ENCODE data around the gene DNM3.

The DNM3 gene

GRCh38 chr1:171984850-171985485 lies 143.7 kb downstream of the DNM3 start:
- H3K4me3 ChIP-seq (ENCODE audit: low read length) = no peak overlapping the region
- H3K36me3 ChIP-seq (ENCODE audit: control insufficient read depth, insufficient read depth, low read length, severe bottlenecking) = no peaks in the 10 kb centered on the region
- H3K4me1 ChIP-seq (ENCODE audit: control insufficient read depth, insufficient read depth, low read length) = no peaks in the 10 kb centered on the region
- no peaks in the 10 kb centered on the region for H3K27me3 ChIP-seq (replicated peaks; ENCODE audit: control insufficient read depth, insufficient read depth, low read length)
- no peak overlapping the region for H3K9ac ChIP-seq (ENCODE audit: low read length)
- H3K9me3 ChIP-seq (ENCODE audit: control insufficient read depth, low read length) = no peaks in the 10 kb centered on the region
- DNase-seq (ENCODE audit: low read depth) = peak; percentile 81

DNA sequence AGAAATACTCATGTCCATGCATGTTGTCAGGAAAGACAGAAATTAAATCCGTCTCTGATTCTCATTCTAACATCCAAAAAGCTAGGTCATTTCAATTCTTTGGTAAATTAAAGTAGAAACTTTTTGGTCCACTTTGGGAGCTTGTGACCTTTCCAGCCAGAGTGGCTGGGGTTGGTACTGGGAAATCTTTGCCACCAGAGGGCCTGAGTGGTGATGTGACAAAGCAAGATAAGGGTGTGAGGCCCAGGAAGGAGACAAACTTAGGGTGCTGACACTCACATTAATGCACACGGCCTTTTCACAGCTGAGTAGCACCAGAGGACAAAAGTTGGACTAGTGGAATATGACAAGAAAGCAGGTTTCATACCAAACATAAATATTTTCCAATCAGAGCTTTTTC lies 144.3 kb downstream of the DNM3 start:
- peak; percentile 22 for DNase-seq (ENCODE audit: low read depth)
- no peaks in the 10 kb centered on the region for H3K36me3 ChIP-seq (ENCODE audit: control insufficient read depth, insufficient read depth, low read length, severe bottlenecking)
- H3K9me3 ChIP-seq (ENCODE audit: control insufficient read depth, low read length) = no peaks in the 10 kb centered on the region
- no peak overlapping the region for H3K4me3 ChIP-seq (ENCODE audit: low read length)
- H3K27me3 ChIP-seq (replicated peaks; ENCODE audit: control insufficient read depth, insufficient read depth, low read length) = no peaks in the 10 kb centered on the region
- no peaks in the 10 kb centered on the region for H3K4me1 ChIP-seq (ENCODE audit: control insufficient read depth, insufficient read depth, low read length)
- no peak overlapping the region for H3K9ac ChIP-seq (ENCODE audit: low read length)

DNA sequence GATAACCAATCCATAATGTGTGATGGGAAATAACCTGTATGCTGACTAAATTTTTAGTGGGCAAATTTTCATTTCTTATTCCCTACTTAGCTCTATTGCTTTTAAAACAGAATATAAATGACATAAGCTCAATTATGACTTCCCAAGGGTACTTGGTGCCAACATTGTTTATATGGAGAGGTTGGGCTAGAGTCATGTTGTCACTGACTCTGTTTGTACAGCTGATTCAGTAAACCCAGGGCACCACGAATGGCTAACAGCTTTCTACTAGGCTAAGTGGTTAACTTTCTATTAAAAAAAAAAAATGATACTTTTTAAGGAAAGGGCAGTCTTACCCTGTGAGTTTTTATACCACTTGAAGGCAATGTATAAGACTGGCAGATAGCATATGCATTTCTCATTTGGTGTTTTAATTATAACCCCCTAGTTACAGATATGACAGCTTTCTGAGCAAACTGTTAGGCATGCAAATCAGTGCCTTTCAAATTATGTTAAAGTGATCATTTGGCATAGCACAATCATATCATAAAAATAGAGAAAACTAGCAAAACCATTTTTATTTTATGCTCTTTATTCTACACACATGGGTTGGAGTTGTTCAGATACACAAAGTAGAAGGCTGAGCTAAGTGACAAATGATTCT lies 147.1 kb downstream of the DNM3 start:
- Histone ChIP-seq H3K27me3 (replicated peaks; ENCODE audit: control insufficient read depth, insufficient read depth, low read length) (no peaks in the 10 kb centered on the region), H3K4me3 (ENCODE audit: low read length) (no peak overlapping the region), H3K9me3 (ENCODE audit: control insufficient read depth, low read length) (no peaks in the 10 kb centered on the region), H3K36me3 (ENCODE audit: control insufficient read depth, insufficient read depth, low read length, severe bottlenecking) (no peaks in the 10 kb centered on the region), H3K4me1 (ENCODE audit: control insufficient read depth, insufficient read depth, low read length) (no peaks in the 10 kb centered on the region), H3K9ac (ENCODE audit: low read length) (no peak overlapping the region)
- DNase-seq (ENCODE audit: low read depth) = no peak

GRCh38 chr1:171990371-171990770 lies 149.1 kb downstream of the DNM3 start:
- Histone ChIP-seq H3K27me3 (replicated peaks; ENCODE audit: control insufficient read depth, insufficient read depth, low read length) (no peaks in the 10 kb centered on the region), H3K4me3 (ENCODE audit: low read length) (no peak overlapping the region), H3K9ac (ENCODE audit: low read length) (no peak overlapping the region), H3K9me3 (ENCODE audit: control insufficient read depth, low read length) (no peaks in the 10 kb centered on the region), H3K36me3 (ENCODE audit: control insufficient read depth, insufficient read depth, low read length, severe bottlenecking) (no peaks in the 10 kb centered on the region), H3K4me1 (ENCODE audit: control insufficient read depth, insufficient read depth, low read length) (no peaks in the 10 kb centered on the region)
- no peak for DNase-seq (ENCODE audit: low read depth)

DNA sequence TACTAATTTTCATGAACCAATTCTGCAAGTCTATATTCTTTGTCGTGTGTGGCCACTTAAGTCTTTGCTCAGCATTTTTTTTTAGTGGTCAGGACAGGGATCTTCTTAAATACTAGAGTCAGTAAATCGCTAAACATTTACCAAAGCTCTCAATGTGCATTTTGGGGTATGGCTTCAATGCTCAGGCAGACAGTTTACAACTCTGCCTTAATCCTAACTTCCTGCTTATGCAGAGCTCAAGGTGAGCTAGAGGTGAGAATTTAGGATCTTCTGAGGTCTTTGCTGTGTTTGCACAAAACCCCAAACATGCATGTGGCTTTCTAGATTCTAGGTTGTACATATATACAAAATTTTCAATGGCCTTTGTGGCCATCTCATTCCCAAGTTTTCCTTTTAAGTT lies 153.0 kb downstream of the DNM3 start:
- no peaks in the 10 kb centered on the region for H3K27me3 ChIP-seq (replicated peaks; ENCODE audit: control insufficient read depth, insufficient read depth, low read length)
- H3K36me3 ChIP-seq (ENCODE audit: control insufficient read depth, insufficient read depth, low read length, severe bottlenecking) = no peaks in the 10 kb centered on the region
- no peak overlapping the region for H3K4me3 ChIP-seq (ENCODE audit: low read length)
- no peaks in the 10 kb centered on the region for H3K4me1 ChIP-seq (ENCODE audit: control insufficient read depth, insufficient read depth, low read length)
- DNase-seq (ENCODE audit: low read depth) = no peak
- H3K9ac ChIP-seq (ENCODE audit: low read length) = no peak overlapping the region
- no peaks in the 10 kb centered on the region for H3K9me3 ChIP-seq (ENCODE audit: control insufficient read depth, low read length)

DNA sequence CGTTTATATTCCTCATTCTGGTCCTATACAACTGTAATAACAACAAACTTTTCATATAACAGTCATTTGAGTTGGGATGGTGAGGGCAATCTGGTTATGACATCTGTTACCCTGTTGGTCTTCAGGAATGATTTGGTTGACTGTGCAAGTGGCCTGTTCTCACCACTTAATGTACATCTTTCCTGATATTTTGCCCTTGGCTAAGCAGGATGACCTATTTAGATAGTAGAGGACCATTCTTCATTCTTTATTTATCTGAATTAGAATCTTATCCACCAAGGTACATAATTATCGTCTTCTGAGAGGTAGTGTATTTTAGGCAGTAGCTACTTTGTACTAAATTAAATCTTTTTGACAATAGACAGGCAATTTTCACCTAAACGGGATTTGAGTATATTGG lies 154.3 kb downstream of the DNM3 start:
- no peaks in the 10 kb centered on the region for H3K4me1 ChIP-seq (ENCODE audit: control insufficient read depth, insufficient read depth, low read length)
- H3K36me3 ChIP-seq (ENCODE audit: control insufficient read depth, insufficient read depth, low read length, severe bottlenecking) = no peaks in the 10 kb centered on the region
- H3K9ac ChIP-seq (ENCODE audit: low read length) = no peak overlapping the region
- no peaks in the 10 kb centered on the region for H3K27me3 ChIP-seq (replicated peaks; ENCODE audit: control insufficient read depth, insufficient read depth, low read length)
- no peak for DNase-seq (ENCODE audit: low read depth)
- H3K9me3 ChIP-seq (ENCODE audit: control insufficient read depth, low read length) = no peaks in the 10 kb centered on the region
- H3K4me3 ChIP-seq (ENCODE audit: low read length) = no peak overlapping the region

DNA sequence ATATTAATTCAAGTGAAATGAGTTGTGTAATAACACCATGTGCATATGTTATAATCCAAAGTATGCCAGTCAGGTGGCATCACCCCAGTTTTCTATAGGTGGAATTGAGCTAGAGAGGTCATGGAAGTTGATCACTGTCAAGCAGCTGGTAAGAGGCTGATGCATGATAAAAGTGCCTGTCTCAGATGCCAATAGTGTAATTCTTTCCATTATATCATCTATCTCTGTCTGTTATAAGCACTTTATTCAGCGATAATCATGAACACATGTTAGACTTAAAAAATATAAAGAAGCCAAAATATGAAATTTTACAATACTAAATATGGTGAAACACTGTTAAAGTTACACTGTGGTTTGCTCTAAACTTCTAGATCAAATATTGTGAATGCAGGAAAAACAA lies 156.6 kb downstream of the DNM3 start:
- Histone ChIP-seq H3K9me3 (ENCODE audit: control insufficient read depth, low read length) (no peaks in the 10 kb centered on the region), H3K36me3 (ENCODE audit: control insufficient read depth, insufficient read depth, low read length, severe bottlenecking) (no peaks in the 10 kb centered on the region), H3K9ac (ENCODE audit: low read length) (no peak overlapping the region), H3K4me3 (ENCODE audit: low read length) (no peak overlapping the region), H3K4me1 (ENCODE audit: control insufficient read depth, insufficient read depth, low read length) (no peaks in the 10 kb centered on the region), H3K27me3 (replicated peaks; ENCODE audit: control insufficient read depth, insufficient read depth, low read length) (no peaks in the 10 kb centered on the region)
- no peak for DNase-seq (ENCODE audit: low read depth)

DNA sequence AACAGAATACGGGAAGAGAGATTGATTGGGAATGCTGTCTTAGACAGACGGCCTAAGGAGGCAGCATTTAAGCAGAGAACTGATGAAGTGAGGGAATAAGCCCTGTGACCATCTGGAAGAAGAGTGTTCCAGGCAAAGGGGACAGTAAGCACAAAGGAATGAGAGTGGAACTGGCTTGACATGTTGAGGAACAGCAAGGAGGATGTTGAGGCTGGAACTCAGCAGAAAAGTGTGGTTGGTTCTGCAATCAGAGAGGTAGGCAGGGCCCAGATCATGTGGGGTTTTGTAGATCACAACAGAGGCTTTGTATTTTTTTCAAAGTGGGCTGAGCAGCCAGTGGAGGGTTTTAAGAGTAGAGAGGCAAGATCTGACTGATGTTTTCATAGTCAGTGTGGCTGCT lies 157.4 kb downstream of the DNM3 start:
- DNase-seq (ENCODE audit: low read depth) = no peak
- Histone ChIP-seq H3K36me3 (ENCODE audit: control insufficient read depth, insufficient read depth, low read length, severe bottlenecking) (no peaks in the 10 kb centered on the region), H3K27me3 (replicated peaks; ENCODE audit: control insufficient read depth, insufficient read depth, low read length) (no peaks in the 10 kb centered on the region), H3K4me1 (ENCODE audit: control insufficient read depth, insufficient read depth, low read length) (peaks cover 7% of the 10 kb centered on the region), H3K4me3 (ENCODE audit: low read length) (no peak overlapping the region), H3K9ac (ENCODE audit: low read length) (no peak overlapping the region), H3K9me3 (ENCODE audit: control insufficient read depth, low read length) (no peaks in the 10 kb centered on the region)

- Histone ChIP-seq H3K4me1 (ENCODE audit: control insufficient read depth, insufficient read depth, low read length) (peaks cover 17% of the 10 kb centered on the region), H3K36me3 (ENCODE audit: control insufficient read depth, insufficient read depth, low read length, severe bottlenecking) (no peaks in the 10 kb centered on the region), H3K27me3 (replicated peaks; ENCODE audit: control insufficient read depth, insufficient read depth, low read length) (no peaks in the 10 kb centered on the region), H3K9me3 (ENCODE audit: control insufficient read depth, low read length) (no peaks in the 10 kb centered on the region), H3K4me3 (ENCODE audit: low read length) (no peak overlapping the region), H3K9ac (ENCODE audit: low read length) (no peak overlapping the region)
- DNase-seq (ENCODE audit: low read depth) = peak; percentile 19
Observed at GRCh38 chr1:171999756-172000155, 158.5 kb downstream of the DNM3 start.

DNA sequence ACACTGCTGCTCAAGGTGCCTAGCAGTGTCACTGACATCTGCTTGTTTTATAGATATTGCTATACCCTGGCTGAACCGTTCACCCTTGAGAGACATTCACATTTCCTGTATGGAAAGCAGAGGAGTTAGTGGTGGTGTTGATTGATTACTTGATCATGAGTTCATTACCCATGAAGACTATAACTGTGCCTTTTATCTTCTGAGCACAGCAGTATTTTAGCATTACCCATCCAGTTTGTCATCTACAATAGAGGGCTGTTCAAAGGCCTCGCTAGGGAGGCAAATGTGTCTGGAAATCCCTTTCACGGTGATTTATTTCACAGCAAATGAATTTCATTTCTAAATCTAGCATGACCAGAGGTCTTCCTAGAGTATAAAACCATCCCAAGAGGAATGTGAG lies 160.0 kb downstream of the DNM3 start:
- Histone ChIP-seq H3K4me3 (ENCODE audit: low read length) (no peak overlapping the region), H3K9ac (ENCODE audit: low read length) (no peak overlapping the region), H3K9me3 (ENCODE audit: control insufficient read depth, low read length) (no peaks in the 10 kb centered on the region), H3K4me1 (ENCODE audit: control insufficient read depth, insufficient read depth, low read length) (peaks cover 17% of the 10 kb centered on the region), H3K27me3 (replicated peaks; ENCODE audit: control insufficient read depth, insufficient read depth, low read length) (no peaks in the 10 kb centered on the region), H3K36me3 (ENCODE audit: control insufficient read depth, insufficient read depth, low read length, severe bottlenecking) (no peaks in the 10 kb centered on the region)
- no peak for DNase-seq (ENCODE audit: low read depth)

- Histone ChIP-seq H3K4me3 (ENCODE audit: low read length) (no peak overlapping the region), H3K9ac (ENCODE audit: low read length) (no peak overlapping the region), H3K27me3 (replicated peaks; ENCODE audit: control insufficient read depth, insufficient read depth, low read length) (no peaks in the 10 kb centered on the region), H3K9me3 (ENCODE audit: control insufficient read depth, low read length) (no peaks in the 10 kb centered on the region), H3K36me3 (ENCODE audit: control insufficient read depth, insufficient read depth, low read length, severe bottlenecking) (no peaks in the 10 kb centered on the region), H3K4me1 (ENCODE audit: control insufficient read depth, insufficient read depth, low read length) (peaks cover 17% of the 10 kb centered on the region)
- DNase-seq (ENCODE audit: low read depth) = peak; percentile 90
Observed at GRCh38 chr1:172002725-172003345, 161.5 kb downstream of the DNM3 start.

Data from adipocyte (in vitro differentiated cells).